ENCODE measurements around the gene SLC23A3.

DNA sequence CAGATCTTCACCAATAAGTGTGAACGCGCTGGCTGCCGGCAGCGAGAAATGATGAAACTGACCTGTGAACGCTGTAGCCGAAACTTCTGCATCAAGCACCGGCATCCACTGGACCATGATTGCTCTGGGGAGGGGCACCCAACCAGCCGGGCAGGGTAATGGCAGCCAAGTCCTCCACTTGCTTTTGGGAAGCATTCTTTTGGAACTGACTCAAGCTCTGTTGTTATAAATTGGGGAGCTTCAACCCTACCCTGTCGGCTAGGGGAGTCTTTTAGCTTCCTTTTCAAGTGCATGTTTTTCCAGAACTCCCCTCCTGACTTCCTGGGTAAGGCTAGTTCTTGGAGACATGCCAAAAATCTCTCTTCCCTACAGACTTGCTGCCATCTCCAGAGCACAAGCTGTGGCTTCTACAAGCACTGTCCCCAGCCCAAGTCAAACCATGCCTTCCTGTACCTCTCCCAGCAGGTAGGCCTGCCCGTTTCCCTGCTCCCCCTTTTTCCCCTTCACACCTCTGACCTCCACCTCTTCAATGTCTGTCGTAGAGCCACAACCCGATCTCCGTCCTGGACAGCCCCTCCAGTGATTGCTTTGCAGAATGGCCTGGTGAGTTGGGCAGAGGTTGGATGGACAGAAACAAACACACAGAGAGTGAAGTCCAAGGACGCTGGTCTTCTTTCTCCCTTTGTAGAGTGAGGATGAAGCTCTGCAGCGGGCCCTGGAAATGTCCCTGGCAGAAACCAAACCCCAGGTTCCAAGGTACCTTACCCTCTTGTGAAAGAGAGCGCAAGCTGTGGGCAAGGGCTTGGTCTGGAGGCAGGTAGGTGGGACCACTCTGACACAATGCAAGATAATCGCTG, 38.3 kb upstream of the SLC23A3 start:
- TF ChIP-seq, protein P1, sequence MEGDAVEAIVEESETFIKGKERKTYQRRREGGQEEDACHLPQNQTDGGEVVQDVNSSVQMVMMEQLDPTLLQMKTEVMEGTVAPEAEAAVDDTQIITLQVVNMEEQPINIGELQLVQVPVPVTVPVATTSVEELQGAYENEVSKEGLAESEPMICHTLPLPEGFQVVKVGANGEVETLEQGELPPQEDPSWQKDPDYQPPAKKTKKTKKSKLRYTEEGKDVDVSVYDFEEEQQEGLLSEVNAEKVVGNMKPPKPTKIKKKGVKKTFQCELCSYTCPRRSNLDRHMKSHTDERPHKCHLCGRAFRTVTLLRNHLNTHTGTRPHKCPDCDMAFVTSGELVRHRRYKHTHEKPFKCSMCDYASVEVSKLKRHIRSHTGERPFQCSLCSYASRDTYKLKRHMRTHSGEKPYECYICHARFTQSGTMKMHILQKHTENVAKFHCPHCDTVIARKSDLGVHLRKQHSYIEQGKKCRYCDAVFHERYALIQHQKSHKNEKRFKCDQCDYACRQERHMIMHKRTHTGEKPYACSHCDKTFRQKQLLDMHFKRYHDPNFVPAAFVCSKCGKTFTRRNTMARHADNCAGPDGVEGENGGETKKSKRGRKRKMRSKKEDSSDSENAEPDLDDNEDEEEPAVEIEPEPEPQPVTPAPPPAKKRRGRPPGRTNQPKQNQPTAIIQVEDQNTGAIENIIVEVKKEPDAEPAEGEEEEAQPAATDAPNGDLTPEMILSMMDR (IDR thresholded peaks at IDR 0.05): no peak
- TF ChIP-seq EP300 (IDR thresholded peaks at IDR 0.05) (no peak), POLR2A (IDR thresholded peaks at IDR 0.05) (no peak)
